Umbilical cord (tissue), 2 donors: Measurements from ENCODE around the gene RER1. TPM values are rescaled to one million over a fixed set of nuclear protein-coding genes. Genes with fewer than 3 reads are reported as not detected.

Experiments
- DNase-seq: peaks from one replicate; pipeline ENCODE4 v3.0.0-alpha.2; 2015; ENCODE audit warnings: low spot score
- total RNA-seq: library from RNA; depleted of rRNA; stranded (reverse); fragments of >200 nt; gene quantifications from one replicate; pipeline ENCODE4 v1.2.3, GENCODE V29; 2014; ENCODE audit warnings: low replicate concordance; ENCODE audit not compliant: insufficient read depth

The RER1 gene
- total RNA-seq, 1 donor from 2014 or later: 71.3 TPM

GRCh38 chr1:2406451-2407041 lies 14.9 kb downstream of the RER1 start:
- DNase-seq: no peak

DNA sequence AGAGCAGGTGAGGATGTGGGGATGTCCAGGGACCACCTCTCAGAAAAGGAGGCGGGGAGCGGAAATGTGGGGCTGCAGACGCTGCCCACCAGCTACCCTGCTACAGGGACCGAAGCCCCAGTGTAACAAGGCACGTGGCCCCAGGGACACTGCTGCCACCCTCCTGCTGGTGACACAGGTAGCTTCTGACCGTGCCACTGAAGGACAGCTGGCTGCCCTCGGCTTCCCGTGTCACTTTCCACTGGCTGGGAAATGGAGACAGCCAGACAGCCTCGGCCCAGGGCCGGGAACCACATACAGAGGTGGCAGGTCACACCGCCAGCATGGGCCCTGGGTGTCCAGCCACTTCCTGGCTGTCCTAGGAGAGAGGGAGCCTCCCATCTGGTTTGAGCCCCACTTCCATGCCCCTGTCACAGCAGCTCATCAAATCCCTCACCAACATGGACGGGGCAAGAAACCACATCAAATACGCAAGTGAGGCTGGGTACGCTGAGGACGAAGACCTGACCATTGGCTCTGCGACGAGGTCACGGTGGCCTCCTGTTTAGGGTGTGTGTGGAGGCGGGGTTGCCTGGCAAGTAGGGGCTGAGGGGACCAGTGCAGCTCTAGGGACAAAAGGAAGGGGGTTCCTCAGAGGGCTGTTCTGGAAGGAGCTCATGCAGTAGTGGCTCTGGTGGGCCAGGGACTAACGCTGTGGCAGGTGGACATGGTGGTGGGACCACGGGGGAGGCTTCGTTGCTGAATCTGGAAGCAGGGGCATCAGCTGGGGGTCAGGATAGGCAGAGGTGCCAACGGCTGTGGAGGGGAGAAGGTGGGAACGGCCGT lies 15.7 kb downstream of the RER1 start:
- no peak for DNase-seq

- DNase-seq: no peak
Observed at GRCh38 chr1:2407991-2408275, 16.3 kb downstream of the RER1 start.

GRCh38 chr1:2408456-2408855 lies 16.8 kb downstream of the RER1 start:
- no peak for DNase-seq

DNA sequence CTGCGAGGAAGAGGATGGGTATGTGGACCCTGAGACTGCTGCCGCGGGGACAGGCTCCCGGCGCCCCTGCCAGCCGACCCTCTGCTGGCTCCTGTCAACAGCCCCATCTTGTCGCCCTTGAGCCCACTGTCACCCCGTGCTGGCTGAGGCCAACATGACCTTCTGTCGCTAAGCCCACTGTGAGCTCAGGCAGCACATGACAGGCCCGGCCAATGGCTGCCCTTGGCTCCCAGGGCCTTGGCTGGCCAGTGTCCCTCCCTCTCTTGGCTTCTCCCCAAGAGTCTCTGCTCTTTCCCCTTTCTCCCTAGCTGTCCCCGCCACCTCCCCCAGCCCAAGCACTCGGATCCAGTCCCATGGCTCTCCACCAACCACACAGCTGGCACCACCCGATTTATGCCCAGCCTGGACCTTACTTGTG lies 17.2 kb downstream of the RER1 start:
- no peak for DNase-seq

- no peak for DNase-seq
Observed at GRCh38 chr1:2409745-2410144, 18.1 kb downstream of the RER1 start.

- DNase-seq: no peak
Observed at GRCh38 chr1:2411801-2412394, 20.3 kb downstream of the RER1 start.

GRCh38 chr1:2412395-2412772 lies 20.7 kb downstream of the RER1 start, which contains the start of gene PEX10:
PEX10 (minus strand) TSS chr1:2412564; CDS start chr1:2412502, 62 bp downstream.
- peak; percentile 97 for DNase-seq

- no peak for DNase-seq
Observed at GRCh38 chr1:2412773-2413494, 21.3 kb downstream of the RER1 start.

- no peak for DNase-seq
Observed at GRCh38 chr1:2413495-2414296, 22.1 kb downstream of the RER1 start.

DNA sequence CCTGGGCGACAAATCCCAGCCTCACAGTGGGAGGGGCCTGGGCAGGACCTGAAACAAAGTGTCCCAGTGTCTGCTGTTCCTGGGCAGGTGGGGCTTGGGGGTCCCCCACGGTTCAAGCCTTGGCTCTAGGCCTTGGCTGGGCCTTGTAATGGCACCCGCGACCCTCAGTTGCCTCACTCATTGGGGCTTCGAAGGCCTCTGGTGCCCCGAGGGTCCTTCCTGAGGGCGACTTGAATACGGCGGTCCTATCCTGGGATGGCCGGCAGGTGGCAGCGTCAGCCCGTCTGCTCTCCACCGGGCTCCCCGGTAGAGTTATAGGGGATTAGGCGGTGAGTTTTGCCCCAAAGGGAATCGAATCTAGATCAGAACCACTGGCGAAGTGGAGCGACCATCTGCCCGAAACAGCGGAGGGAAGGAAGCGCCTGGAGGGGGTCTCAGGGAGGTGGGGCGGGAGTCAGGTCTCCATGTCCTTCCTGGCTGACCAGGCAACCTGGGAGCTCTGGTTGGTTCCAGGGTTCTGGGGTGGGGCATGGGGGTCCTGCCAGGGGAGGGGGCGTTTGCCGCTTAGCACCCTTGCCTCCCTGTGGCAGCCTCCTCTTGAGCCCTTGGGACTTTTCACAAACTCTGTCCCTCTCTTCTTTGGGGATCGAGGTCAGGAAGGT lies 22.8 kb downstream of the RER1 start:
- peak; percentile 68 for DNase-seq

- no peak for DNase-seq
Observed at GRCh38 chr1:2415337-2415736, 23.7 kb downstream of the RER1 start.

- no peak for DNase-seq
Observed at GRCh38 chr1:2415801-2416208, 24.2 kb downstream of the RER1 start.

DNA sequence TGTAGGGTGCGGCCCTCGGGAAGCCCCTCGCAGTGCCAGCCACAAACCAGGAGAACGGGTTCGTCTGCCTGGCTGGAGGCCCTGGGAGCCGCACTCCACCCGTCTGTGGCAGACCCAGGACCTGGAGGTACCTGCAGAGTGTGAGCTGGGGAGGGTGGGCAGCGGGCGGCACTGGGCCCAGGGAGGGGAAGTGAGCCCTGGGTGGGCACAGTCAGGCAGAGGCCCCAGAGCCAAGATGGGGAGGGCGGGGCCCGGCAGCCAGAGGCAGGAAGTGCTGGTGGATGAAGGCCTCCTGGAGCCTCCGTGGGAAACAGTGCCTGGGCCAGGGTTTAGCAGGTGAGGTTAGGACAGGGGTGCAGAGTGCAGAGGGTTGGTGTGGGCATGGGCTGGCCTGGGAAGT lies 24.8 kb downstream of the RER1 start:
- DNase-seq: peak; percentile 68

DNA sequence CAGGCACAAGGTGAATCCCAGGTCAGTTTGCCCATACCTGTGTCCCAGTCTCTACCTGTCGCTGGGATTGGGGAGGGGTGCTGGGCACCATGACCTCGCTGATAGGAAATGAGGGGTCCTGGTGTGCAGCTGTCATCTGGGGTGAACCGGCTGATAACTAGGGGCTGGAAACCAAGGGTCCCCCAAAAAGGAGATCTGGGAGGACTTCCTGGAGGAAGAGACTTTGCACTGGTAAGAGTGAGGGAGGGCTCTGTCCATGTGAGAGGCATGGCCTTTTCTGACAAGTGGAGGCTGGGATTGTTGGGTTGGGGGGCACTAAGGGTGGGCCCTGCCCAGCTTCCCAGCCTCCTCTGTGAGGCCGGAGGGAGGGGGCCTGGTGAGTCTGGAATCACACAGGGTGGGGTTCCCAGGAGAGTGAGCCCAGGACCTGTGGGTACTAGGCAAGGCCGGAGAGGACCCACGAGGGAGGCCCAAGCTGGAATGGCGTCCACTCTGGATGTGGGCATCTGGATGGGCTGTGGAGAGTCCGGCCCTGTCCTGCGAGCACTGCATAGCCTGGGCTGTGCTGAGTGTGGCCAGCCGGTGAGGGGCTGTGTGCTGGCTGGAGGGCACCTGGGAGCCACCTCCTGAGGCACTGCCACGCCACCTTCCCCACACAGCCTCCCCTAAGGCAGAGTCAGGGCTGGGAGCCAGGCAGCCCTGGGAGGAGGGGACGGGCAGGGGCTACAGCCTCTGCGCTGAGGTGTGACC lies 25.6 kb downstream of the RER1 start:
- no peak for DNase-seq

GRCh38 chr1:2417833-2418225 lies 26.2 kb downstream of the RER1 start:
- no peak for DNase-seq

DNA sequence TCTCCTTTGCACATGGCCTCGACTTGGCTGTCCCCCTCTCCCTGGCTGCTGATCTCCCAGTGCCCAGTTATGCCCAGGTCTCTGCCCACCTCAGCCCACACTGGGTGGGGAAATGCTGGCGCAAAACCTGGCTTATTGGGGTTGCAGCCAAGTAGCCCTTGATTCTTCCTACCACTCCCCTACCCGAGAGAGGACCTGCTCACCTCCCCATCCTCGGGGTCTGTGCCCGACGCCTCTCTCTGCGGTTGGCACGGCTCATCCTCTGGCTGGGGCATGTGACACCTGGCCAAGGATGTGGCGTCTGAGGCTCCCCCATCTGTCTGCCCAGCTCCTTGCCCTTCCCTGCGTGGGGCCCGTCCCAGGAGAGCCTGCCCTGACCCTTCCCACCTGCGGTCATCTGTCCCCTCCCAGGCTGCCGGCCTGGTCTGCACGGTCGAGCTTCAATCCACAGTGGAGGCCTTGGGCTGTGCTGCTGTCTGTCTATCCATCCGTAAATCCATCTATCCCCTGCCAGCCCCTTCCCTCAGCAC lies 27.2 kb downstream of the RER1 start:
- DNase-seq: no peak

- DNase-seq: no peak
Observed at GRCh38 chr1:2419416-2419815, 27.8 kb downstream of the RER1 start.

DNA sequence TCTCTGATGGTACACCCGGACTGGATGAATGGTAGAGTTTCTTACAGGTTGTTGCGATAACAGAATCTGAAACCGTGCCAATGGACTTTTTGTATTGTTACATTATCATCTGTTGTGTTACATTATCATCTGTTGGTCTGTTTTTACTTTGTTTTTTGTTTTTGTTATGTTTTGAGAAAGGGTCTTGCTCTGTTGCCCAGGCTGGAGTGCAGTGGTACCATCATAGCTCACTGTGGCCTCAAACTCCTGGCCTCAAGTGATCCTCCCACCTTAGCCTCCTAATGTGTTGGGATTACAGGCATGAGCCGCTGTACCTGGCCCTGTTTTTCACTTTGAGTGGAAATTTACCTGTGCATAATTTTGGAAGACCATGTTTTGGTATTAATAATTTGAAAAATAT lies 30.9 kb downstream of the RER1 start:
- no peak for DNase-seq

- DNase-seq: no peak
Observed at GRCh38 chr1:2425892-2426291, 34.3 kb downstream of the RER1 start.
